HG03045 (cell line): ENCODE results near the gene KCNK3.

Experiments
- ATAC-seq: cut with Tn5 transposase; IDR thresholded peaks from one replicate; pipeline ENCODE4 v1.9.1; 2021; ENCODE audit warnings: mild to moderate bottlenecking, moderate library complexity; ENCODE audit not compliant: unreplicated experiment

The KCNK3 gene

GRCh38 chr2:26711457-26712161, 19.1 kb downstream of the KCNK3 start:
- ATAC-seq, result no peak

- ATAC-seq, result no peak
Observed at GRCh38 chr2:26712486-26713465, 20.3 kb downstream of the KCNK3 start.

GRCh38 chr2:26715528-26716270, 23.2 kb downstream of the KCNK3 start:
- ATAC-seq, result no peak

- no peak for ATAC-seq
Observed at GRCh38 chr2:26716340-26716739, 23.8 kb downstream of the KCNK3 start.

GRCh38 chr2:26716769-26717168, 24.2 kb downstream of the KCNK3 start:
- no peak for ATAC-seq

GRCh38 chr2:26717362-26717761, 24.8 kb downstream of the KCNK3 start:
- ATAC-seq, result no peak

- ATAC-seq, result no peak
Observed at GRCh38 chr2:26718949-26719686, 26.6 kb downstream of the KCNK3 start.

- no peak for ATAC-seq
Observed at GRCh38 chr2:26720322-26721114, 28.0 kb downstream of the KCNK3 start.

- ATAC-seq, result no peak
Observed at GRCh38 chr2:26721115-26722032, 28.9 kb downstream of the KCNK3 start.

- no peak for ATAC-seq
Observed at GRCh38 chr2:26722328-26722727, 29.8 kb downstream of the KCNK3 start.

- ATAC-seq, result no peak
Observed at GRCh38 chr2:26722911-26723310, 30.4 kb downstream of the KCNK3 start.

GRCh38 chr2:26723475-26723874, 31.0 kb downstream of the KCNK3 start:
- no peak for ATAC-seq

- ATAC-seq, result no peak
Observed at GRCh38 chr2:26723991-26724750, 31.6 kb downstream of the KCNK3 start.

- ATAC-seq, result no peak
Observed at GRCh38 chr2:26724784-26725520, 32.4 kb downstream of the KCNK3 start.

GRCh38 chr2:26725521-26725820, 32.9 kb downstream of the KCNK3 start:
- ATAC-seq, result no peak

- ATAC-seq, result no peak
Observed at GRCh38 chr2:26726228-26726627, 33.7 kb downstream of the KCNK3 start.
